Osteocyte (in vitro differentiated cells): ENCODE results near the gene GSTO1. TPM values are rescaled to one million over a fixed set of nuclear protein-coding genes. Genes with fewer than 3 reads are reported as not detected.
"Not testable (repeated sequence)": the region's sequence is repeated elsewhere in the genome, so short reads cannot be mapped to it uniquely, and the experiment has no call there.

Experiments
- DNase-seq: peaks from one replicate; pipeline ENCODE4 v3.0.0; 2021; ENCODE audit warnings: mixed read lengths; ENCODE audit not compliant: unreplicated experiment; ENCODE audit errors: extremely low spot score
- H3K27ac Mint-ChIP-seq: one replicate; pipeline ENCODE4 v1.8.0; 2021; ENCODE audit warnings: mild to moderate bottlenecking, mixed read lengths; ENCODE audit not compliant: unreplicated experiment
- H3K27me3 Mint-ChIP-seq: one replicate; pipeline ENCODE4 v1.8.0; 2021; ENCODE audit warnings: mixed read lengths; ENCODE audit not compliant: unreplicated experiment
- H3K36me3 Mint-ChIP-seq: one replicate; pipeline ENCODE4 v1.8.0; 2021; ENCODE audit warnings: mixed read lengths; ENCODE audit not compliant: unreplicated experiment
- H3K4me1 Mint-ChIP-seq: one replicate; pipeline ENCODE4 v1.8.0; 2021; ENCODE audit warnings: mixed read lengths; ENCODE audit not compliant: unreplicated experiment
- H3K4me3 Mint-ChIP-seq: one replicate; pipeline ENCODE4 v1.8.0; 2021; ENCODE audit warnings: mild to moderate bottlenecking, moderate library complexity, mixed read lengths; ENCODE audit not compliant: unreplicated experiment
- H3K9me3 Mint-ChIP-seq: one replicate; pipeline ENCODE4 v1.8.0; 2021; ENCODE audit warnings: mixed read lengths; ENCODE audit not compliant: unreplicated experiment
- CTCF ChIP-seq: fragments of 200-600 bp; sonication (generic); IDR thresholded peaks from 2 replicates; pipeline ENCODE4 v1.5.0; 2021; ENCODE audit warnings: antibody characterized with exemption, mild to moderate bottlenecking, moderate library complexity
- total RNA-seq: library from RNA; stranded (reverse); gene quantifications from 2 replicates; pipeline ENCODE4 v1.2.1, GENCODE V29; 2021

The GSTO1 gene
- total RNA-seq, 1 donor from 2014 or later: 77.4 TPM

- TF ChIP-seq CTCF: no peak
- Mint-ChIP-seq H3K9me3 (peaks cover 10% of the 10 kb centered on the region), H3K27me3 (peaks cover 37% of the 10 kb centered on the region), H3K4me3 (no peak overlapping the region), H3K36me3 (no peaks in the 10 kb centered on the region), H3K4me1 (no peaks in the 10 kb centered on the region), H3K27ac (no peak overlapping the region)
- DNase-seq: no peak
Observed at GRCh38 chr10:104243512-104243911, 11.2 kb upstream of the GSTO1 start.

- Mint-ChIP-seq H3K27me3 (peaks cover 35% of the 10 kb centered on the region), H3K36me3 (no peaks in the 10 kb centered on the region), H3K4me1 (no peaks in the 10 kb centered on the region), H3K9me3 (peaks cover 10% of the 10 kb centered on the region), H3K27ac (no peak overlapping the region), H3K4me3 (no peak overlapping the region)
- no peak for DNase-seq
- TF ChIP-seq CTCF: no peak
Observed at GRCh38 chr10:104245066-104245632, 9.5 kb upstream of the GSTO1 start.

GRCh38 chr10:104246976-104247375, 7.7 kb upstream of the GSTO1 start:
- Mint-ChIP-seq H3K4me1 (no peaks in the 10 kb centered on the region), H3K27me3 (peaks cover 33% of the 10 kb centered on the region), H3K27ac (no peak overlapping the region), H3K36me3 (no peaks in the 10 kb centered on the region), H3K9me3 (peaks cover 10% of the 10 kb centered on the region), H3K4me3 (no peak overlapping the region)
- no peak for TF ChIP-seq CTCF
- no peak for DNase-seq

GRCh38 chr10:104247513-104248146, 7.1 kb upstream of the GSTO1 start:
- Mint-ChIP-seq H3K9me3 (peaks cover 10% of the 10 kb centered on the region), H3K36me3 (no peaks in the 10 kb centered on the region), H3K27ac (no peak overlapping the region), H3K4me3 (no peak overlapping the region), H3K27me3 (peaks cover 29% of the 10 kb centered on the region), H3K4me1 (no peaks in the 10 kb centered on the region)
- DNase-seq: no peak
- TF ChIP-seq CTCF: no peak

GRCh38 chr10:104248931-104249330, 5.8 kb upstream of the GSTO1 start:
- H3K36me3 Mint-ChIP-seq, DNase-seq, H3K4me3 Mint-ChIP-seq, H3K4me1 Mint-ChIP-seq, H3K27ac Mint-ChIP-seq: not testable (repeated sequence)
- Mint-ChIP-seq H3K27me3 (peaks cover 21% of the 10 kb centered on the region), H3K9me3 (peaks cover 10% of the 10 kb centered on the region)
